Endothelial cell of umbilical vein (primary cell): Measurements from ENCODE around the gene PDCD1LG2.

Experiments
- MYC ChIP-seq: IDR thresholded peaks from one replicate; pipeline ENCODE4 v1.6.1; 2011; ENCODE audit warnings: mild to moderate bottlenecking, low read depth, low read length
- POLR2A ChIP-seq: IDR thresholded peaks from 2 replicates; pipeline ENCODE4 v1.6.1; 2012; ENCODE audit warnings: low read depth, mild to moderate bottlenecking, control low read depth, low read length
- TF ChIP-seq, protein P1 (sequence below), 2 donors: IDR thresholded peaks; 1 replicate in 1 of 2; 2 replicates in 1 of 2; pipeline ENCODE4 v1.5.1; 2011; ENCODE audit warnings: low read length in 2 of 2, mild to moderate bottlenecking in 2 of 2, moderate library complexity in 2 of 2, control low read depth in 1 of 2, inconsistent platforms in 1 of 2, low read depth in 1 of 2; ENCODE audit not compliant: insufficient read depth in 1 of 2; ENCODE audit errors: extremely low read depth in 1 of 2

DNA sequence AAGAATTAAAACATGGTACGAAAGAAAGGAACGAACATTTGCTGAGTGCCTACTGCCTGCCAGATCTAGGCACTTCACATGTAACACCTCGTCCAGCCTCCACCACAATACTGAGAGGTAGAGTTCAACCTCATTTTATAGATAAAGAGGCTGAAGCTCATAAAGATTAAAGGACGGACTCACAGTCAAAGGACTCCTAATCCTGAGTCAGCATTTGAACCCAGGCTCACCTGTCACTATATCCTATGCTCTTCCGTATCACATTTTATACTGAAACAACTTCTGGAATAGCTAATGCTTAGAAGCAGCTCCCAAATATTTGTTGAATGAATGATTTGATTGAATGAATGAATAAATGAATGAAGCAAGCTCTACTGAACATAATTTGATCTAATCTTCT, 22.5 kb downstream of the PDCD1LG2 start:
- TF ChIP-seq, protein P1, sequence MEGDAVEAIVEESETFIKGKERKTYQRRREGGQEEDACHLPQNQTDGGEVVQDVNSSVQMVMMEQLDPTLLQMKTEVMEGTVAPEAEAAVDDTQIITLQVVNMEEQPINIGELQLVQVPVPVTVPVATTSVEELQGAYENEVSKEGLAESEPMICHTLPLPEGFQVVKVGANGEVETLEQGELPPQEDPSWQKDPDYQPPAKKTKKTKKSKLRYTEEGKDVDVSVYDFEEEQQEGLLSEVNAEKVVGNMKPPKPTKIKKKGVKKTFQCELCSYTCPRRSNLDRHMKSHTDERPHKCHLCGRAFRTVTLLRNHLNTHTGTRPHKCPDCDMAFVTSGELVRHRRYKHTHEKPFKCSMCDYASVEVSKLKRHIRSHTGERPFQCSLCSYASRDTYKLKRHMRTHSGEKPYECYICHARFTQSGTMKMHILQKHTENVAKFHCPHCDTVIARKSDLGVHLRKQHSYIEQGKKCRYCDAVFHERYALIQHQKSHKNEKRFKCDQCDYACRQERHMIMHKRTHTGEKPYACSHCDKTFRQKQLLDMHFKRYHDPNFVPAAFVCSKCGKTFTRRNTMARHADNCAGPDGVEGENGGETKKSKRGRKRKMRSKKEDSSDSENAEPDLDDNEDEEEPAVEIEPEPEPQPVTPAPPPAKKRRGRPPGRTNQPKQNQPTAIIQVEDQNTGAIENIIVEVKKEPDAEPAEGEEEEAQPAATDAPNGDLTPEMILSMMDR (IDR thresholded peaks at IDR 0.05; ENCODE audit: extremely low read depth in 1 of 2, insufficient read depth in 1 of 2, low read depth in 1 of 2, low read length in 2 of 2): no peak
- TF ChIP-seq POLR2A (no peak), MYC (no peak)
